NCI-H128 (cell line): ENCODE data around the gene LOXHD1.

Source experiments
- DNase-seq: peaks from one replicate; lab custom pipeline; 2025; ENCODE audit not compliant: unreplicated experiment; lab: John Stamatoyannopoulos, UW

LOXHD1 gene

GRCh38 chr18:46575851-46576250, 81.2 kb downstream of the LOXHD1 start:
- DNase-seq = no peak

GRCh38 chr18:46574743-46575115, 82.3 kb downstream of the LOXHD1 start:
- no peak for DNase-seq

GRCh38 chr18:46574000-46574742, 82.8 kb downstream of the LOXHD1 start:
- no peak for DNase-seq

GRCh38 chr18:46573156-46573555, 83.9 kb downstream of the LOXHD1 start:
- DNase-seq = no peak

- no peak for DNase-seq
These were observed 85.3 kb downstream of the LOXHD1 start for GRCh38 chr18:46571756-46572155.

- no peak for DNase-seq
These were observed 86.4 kb downstream of the LOXHD1 start for GRCh38 chr18:46570666-46571065.

GRCh38 chr18:46570134-46570533, 86.9 kb downstream of the LOXHD1 start:
- no peak for DNase-seq

GRCh38 chr18:46569211-46569610, 87.8 kb downstream of the LOXHD1 start:
- no peak for DNase-seq

- DNase-seq = no peak
These were observed 89.8 kb downstream of the LOXHD1 start for GRCh38 chr18:46567196-46567595.

GRCh38 chr18:46566111-46566510, 90.9 kb downstream of the LOXHD1 start:
- DNase-seq = no peak

GRCh38 chr18:46565256-46565655, 91.8 kb downstream of the LOXHD1 start:
- DNase-seq = no peak

GRCh38 chr18:46563317-46563716, 93.7 kb downstream of the LOXHD1 start:
- no peak for DNase-seq

- no peak for DNase-seq
These were observed 94.3 kb downstream of the LOXHD1 start for GRCh38 chr18:46562674-46563192.

GRCh38 chr18:46560671-46561045, 96.4 kb downstream of the LOXHD1 start:
- DNase-seq = no peak

- no peak for DNase-seq
These were observed 96.9 kb downstream of the LOXHD1 start for GRCh38 chr18:46559946-46560670.

GRCh38 chr18:46559296-46559695, 97.7 kb downstream of the LOXHD1 start:
- no peak for DNase-seq

GRCh38 chr18:46556590-46557206, 100.3 kb downstream of the LOXHD1 start:
- no peak for DNase-seq

- no peak for DNase-seq
These were observed 101.3 kb downstream of the LOXHD1 start for GRCh38 chr18:46555724-46556123.

- no peak for DNase-seq
These were observed 101.8 kb downstream of the LOXHD1 start for GRCh38 chr18:46555213-46555612.

- no peak for DNase-seq
These were observed 102.5 kb downstream of the LOXHD1 start for GRCh38 chr18:46554406-46555080.

- DNase-seq = no peak
These were observed 106.4 kb downstream of the LOXHD1 start for GRCh38 chr18:46550609-46551008.
